DMS114 treated with DMSO at 0.1 percent for 48 hours (cell line): ENCODE results near the gene PDE11A.

ENCODE experiments used
- DNase-seq: peaks from one replicate; lab custom pipeline; 2025; ENCODE audit not compliant: unreplicated experiment; lab: John Stamatoyannopoulos, UW

PDE11A gene

GRCh38 chr2:177639262-177639914 lies 433.2 kb downstream of the PDE11A start:
- DNase-seq: no peak

- DNase-seq: no peak
Observed at GRCh38 chr2:177638507-177638906, 434.1 kb downstream of the PDE11A start.

GRCh38 chr2:177636672-177637071 lies 435.9 kb downstream of the PDE11A start:
- DNase-seq: no peak

GRCh38 chr2:177635696-177636095 lies 436.9 kb downstream of the PDE11A start:
- DNase-seq: no peak

GRCh38 chr2:177633910-177634294 lies 438.7 kb downstream of the PDE11A start:
- no peak for DNase-seq

- DNase-seq: no peak
Observed at GRCh38 chr2:177633111-177633510, 439.5 kb downstream of the PDE11A start.

GRCh38 chr2:177631680-177632079 lies 440.9 kb downstream of the PDE11A start:
- no peak for DNase-seq

- DNase-seq: no peak
Observed at GRCh38 chr2:177629357-177630024, 443.1 kb downstream of the PDE11A start.

GRCh38 chr2:177628831-177629230 lies 443.7 kb downstream of the PDE11A start:
- no peak for DNase-seq

GRCh38 chr2:177625744-177626650 lies 446.6 kb downstream of the PDE11A start:
- DNase-seq: no peak

GRCh38 chr2:177622521-177622920 lies 450.1 kb downstream of the PDE11A start:
- DNase-seq: no peak

GRCh38 chr2:177619986-177620385 lies 452.6 kb downstream of the PDE11A start:
- no peak for DNase-seq

- DNase-seq: no peak
Observed at GRCh38 chr2:177619461-177619860, 453.1 kb downstream of the PDE11A start.

GRCh38 chr2:177618255-177619253 lies 454.0 kb downstream of the PDE11A start:
- DNase-seq: peak; percentile 64

GRCh38 chr2:177617849-177618248 lies 454.7 kb downstream of the PDE11A start:
- no peak for DNase-seq

- no peak for DNase-seq
Observed at GRCh38 chr2:177616731-177617130, 455.8 kb downstream of the PDE11A start.

- no peak for DNase-seq
Observed at GRCh38 chr2:177616066-177616465, 456.5 kb downstream of the PDE11A start.

GRCh38 chr2:177612659-177613058 lies 459.9 kb downstream of the PDE11A start:
- no peak for DNase-seq

- no peak for DNase-seq
Observed at GRCh38 chr2:177611310-177611886, 461.2 kb downstream of the PDE11A start.

GRCh38 chr2:177610813-177611212 lies 461.8 kb downstream of the PDE11A start:
- DNase-seq: no peak
